ENCODE data around the gene DMWD.

GRCh38 chr19:45780448-45781213, 12.0 kb downstream of the DMWD start:
- TF ChIP-seq CTCF (IDR thresholded peaks at IDR 0.05; ENCODE audit: low read depth, low read length, poor library complexity, severe bottlenecking) (no peak), EZH2phosphoT487 (IDR thresholded peaks at IDR 0.05; ENCODE audit: borderline replicate concordance, low read length) (no peak)
